GM10248 (cell line): Measurements from ENCODE around the gene HOXA5.

Source experiments
- CTCF ChIA-PET: fragments of 300-600 bp; sonication (Branson Sonifier 250); formaldehyde crosslinking; extraction: SDS; loops from one replicate; lab custom pipeline; 2021; ENCODE audit warnings: antibody characterized with exemption; lab: Yijun Ruan, JAX
- POLR2A ChIA-PET: fragments of 350-650 bp; sonication (Branson Sonifier 250); formaldehyde crosslinking; extraction: SDS; loops from one replicate; lab custom pipeline; 2020; ENCODE audit warnings: antibody characterized with exemption; lab: Yijun Ruan, JAX
- DNase-seq: peaks from one replicate; pipeline ENCODE4 v3.0.0; 2012; ENCODE audit errors: extremely low spot score
- TF ChIP-seq, protein P1 (sequence below): IDR thresholded peaks from 2 replicates; pipeline ENCODE4 v1.5.1; 2012; ENCODE audit warnings: mild to moderate bottlenecking, low read depth; ENCODE audit errors: extremely low read depth, missing control alignments, control extremely low read depth

The HOXA5 gene

DNA sequence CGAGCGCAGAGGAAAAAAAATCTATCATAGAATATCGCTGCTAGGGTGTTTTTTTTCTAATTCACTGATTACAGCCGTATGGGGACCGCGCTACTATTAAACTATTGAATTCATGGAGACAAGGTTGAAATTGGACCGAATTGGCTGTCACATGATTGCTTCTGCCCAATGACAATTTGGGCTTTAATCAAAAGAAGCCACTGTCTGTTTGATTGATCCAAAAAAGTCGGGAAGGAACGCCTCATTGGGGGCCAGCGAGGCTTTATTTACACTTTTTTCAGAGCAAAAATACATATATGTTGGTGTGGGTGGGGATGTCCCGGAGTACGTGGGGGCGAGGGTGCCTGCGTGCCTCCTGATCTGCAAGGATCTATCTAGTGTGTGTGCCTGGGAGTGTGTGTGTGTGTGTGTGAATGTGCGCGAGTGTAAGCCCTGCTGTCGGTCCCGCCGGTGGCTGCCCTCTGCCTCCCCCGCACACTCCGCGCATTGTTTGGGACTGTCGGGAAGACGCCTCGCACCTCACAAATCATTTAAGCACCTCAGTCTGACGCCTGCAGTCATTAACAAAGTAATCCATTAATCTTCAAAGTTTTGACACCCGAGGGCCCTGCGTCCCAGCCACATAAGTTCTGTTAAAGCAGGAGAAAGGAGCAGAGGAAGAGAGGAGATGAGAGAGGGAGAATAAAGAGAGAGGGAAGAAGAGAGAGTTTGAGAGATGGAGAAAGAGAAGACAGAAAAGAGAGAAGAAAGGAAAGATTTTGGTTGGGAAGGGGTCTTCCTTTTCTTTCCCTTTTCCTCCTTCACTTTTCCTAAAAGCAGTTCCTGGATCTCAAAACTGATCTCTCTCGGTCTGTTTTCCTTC, 40.7 kb downstream of the HOXA5 start, which contains the start of gene HOXA2:
Gene HOXA2 (minus strand): TSS at position 103 of the 862 bp plus-strand sequence. CDS start 183 bp downstream, outside the sequence.
- CTCF ChIA-PET: no interaction called here
- no peak for DNase-seq
- TF ChIP-seq, protein P1, sequence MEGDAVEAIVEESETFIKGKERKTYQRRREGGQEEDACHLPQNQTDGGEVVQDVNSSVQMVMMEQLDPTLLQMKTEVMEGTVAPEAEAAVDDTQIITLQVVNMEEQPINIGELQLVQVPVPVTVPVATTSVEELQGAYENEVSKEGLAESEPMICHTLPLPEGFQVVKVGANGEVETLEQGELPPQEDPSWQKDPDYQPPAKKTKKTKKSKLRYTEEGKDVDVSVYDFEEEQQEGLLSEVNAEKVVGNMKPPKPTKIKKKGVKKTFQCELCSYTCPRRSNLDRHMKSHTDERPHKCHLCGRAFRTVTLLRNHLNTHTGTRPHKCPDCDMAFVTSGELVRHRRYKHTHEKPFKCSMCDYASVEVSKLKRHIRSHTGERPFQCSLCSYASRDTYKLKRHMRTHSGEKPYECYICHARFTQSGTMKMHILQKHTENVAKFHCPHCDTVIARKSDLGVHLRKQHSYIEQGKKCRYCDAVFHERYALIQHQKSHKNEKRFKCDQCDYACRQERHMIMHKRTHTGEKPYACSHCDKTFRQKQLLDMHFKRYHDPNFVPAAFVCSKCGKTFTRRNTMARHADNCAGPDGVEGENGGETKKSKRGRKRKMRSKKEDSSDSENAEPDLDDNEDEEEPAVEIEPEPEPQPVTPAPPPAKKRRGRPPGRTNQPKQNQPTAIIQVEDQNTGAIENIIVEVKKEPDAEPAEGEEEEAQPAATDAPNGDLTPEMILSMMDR: no peak
- POLR2A ChIA-PET: no interaction called here

DNA sequence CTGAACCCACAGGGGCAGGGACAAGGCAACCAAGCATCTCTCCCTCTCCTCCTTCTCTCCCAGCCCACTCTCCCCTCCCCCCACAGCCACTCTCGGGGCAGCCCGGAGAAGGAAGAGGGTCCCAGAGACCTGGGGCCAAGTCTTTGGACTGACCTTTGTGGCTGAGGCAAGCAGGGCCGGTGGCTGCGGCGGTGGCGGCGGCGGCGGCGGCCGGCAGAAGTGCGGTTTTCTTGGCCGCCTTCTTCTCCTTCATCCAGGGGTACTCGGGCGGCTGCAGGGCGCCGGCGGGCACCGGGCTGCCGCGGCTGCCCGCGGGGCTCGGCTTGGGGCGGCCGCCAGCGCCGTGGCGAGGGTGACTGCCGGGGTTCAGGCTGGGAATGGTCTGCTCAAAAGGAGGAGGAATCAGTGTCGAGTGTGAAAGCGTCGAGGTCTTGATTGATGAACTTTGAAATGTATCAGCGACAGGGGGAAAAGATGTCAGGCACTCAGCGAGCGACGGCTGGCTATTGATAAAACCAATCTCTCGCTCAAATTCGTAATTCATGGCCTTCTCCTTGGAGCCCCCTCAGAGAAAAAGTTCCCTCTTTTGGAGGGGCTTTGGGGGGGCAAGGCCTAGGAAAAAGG, 41.4 kb downstream of the HOXA5 start:
- CTCF ChIA-PET: no interaction called here
- POLR2A ChIA-PET: no interaction called here
- TF ChIP-seq, protein P1: no peak
- no peak for DNase-seq

DNA sequence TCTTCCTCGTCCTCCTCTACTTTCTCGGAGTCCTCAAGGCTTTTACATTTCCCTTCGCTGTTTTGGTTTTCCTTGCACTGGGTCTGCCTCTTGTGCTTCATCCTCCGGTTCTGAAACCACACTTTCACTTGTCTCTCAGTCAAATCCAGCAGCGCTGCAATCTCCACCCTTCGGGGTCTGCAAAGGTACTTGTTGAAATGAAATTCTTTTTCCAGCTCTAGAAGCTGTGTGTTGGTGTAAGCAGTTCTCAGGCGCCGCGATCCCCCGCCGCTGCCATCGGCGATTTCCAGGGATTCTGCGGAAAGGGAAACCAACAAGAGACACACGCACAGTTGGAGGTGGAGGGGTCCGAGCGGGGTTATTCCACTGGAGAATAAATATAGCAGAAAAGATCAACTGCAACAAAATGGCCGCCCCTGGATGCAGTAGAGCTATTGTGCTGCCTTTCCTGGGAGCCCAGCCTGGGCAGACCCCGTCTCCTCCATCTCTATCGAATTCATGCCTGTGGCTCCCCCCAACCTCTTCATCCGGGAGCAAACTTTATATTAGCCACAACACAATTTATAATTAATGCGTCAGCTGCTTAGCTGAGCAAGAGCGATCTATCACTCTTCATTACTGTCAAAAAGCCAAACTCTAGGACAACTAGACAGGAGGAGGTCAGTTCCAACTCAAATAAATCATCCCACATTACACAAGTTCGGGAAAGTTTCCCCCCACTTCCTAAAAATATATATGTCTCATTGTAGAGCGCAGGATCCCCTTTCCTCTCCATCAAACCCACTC, 42.1 kb downstream of the HOXA5 start:
- ChIA-PET POLR2A (no interaction called here), CTCF (no interaction called here)
- TF ChIP-seq, protein P1: no peak
- DNase-seq: no peak

DNA sequence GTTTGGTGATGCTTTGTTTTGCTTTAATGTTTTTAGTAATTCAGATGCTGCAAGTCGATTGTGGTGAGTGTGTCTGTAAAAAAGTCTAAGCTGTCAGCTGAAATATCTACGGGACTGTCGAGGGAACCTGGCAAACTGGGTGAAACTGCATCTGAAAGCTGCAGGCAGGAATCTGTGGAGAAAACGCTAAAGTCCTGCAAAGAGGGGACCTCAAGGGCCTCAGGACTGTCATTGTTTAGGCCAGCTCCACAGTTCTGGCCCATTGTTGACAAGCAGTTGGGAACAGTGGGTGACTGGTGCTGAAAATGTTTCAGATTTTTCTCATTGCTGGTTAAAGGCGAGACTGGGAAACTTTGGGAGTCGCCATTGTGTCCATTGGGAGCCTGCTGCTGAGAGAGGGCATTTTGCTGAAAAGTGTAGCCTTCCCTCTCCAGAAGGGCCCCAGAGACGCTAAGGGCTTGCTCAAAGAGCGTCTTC, 42.7 kb downstream of the HOXA5 start:
- DNase-seq: no peak
- CTCF ChIA-PET: no interaction called here
- TF ChIP-seq, protein P1: no peak
- POLR2A ChIA-PET: no interaction called here

DNA sequence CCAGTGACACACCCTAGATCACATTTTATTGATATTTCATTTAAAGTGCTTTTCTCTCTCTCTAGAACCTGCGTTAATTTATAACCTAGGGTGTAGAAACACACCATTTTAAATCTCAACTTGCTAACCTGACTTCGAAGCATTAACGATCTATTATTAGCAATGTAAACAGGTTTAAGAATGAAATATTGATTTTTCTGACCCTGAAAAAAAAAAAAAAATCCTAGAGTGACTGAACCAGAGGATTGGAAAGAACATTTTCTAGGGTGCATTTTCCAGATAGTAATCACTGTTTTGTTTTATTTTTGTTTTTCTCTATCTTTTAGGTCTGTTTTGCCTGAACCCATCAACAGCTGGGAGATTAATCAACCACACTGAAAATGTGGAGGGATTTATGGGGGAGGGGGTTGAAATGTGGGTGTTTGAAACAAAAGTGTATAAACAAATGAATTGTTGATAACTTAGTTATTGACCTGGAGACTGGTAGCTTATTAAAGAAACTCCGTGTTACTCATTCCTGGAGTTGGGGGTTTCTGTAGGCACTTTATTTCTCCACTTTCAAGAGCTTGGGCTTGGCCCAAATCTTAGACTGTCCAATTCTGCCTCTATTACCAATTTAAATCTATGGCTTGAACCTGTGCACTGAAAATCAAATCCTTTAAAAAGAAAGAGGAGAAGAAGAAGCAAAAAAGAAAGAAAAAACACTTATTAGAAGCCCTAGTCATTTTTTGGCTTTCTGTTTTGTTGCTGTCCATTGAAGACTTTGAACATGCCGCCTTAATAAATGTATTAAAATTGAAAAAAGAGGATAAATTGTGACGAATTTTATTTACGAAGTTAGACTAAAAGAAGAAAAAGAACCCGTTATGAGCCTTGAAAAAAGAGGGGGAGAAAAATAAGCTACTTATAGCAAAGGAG, 43.8 kb downstream of the HOXA5 start:
- TF ChIP-seq, protein P1: no peak
- no peak for DNase-seq
- ChIA-PET POLR2A (no interaction called here), CTCF (interaction anchor here (1.4 to 1.7 kb wide), 2 partner anchors 9 to 21 kb away, joined by 3 to 4 read pairs; no protein-coding TSS in a partner anchor)
